Umbilical cord (tissue), 2 donors: Measurements from ENCODE around the gene UBP1. TPM values are rescaled to one million over a fixed set of nuclear protein-coding genes. Genes with fewer than 3 reads are reported as not detected.
A peak's percentile ranks its signal among the peaks of the same experiment; 100 is the strongest.
"Not testable (repeated sequence)": the region's sequence is repeated elsewhere in the genome, so short reads cannot be mapped to it uniquely, and the experiment has no call there.

Experiments used
- DNase-seq: peaks from one replicate; pipeline ENCODE4 v3.0.0-alpha.2; 2015; ENCODE audit warnings: low spot score
- total RNA-seq: library from RNA; depleted of rRNA; stranded (reverse); fragments of >200 nt; gene quantifications from one replicate; pipeline ENCODE4 v1.2.3, GENCODE V29; 2014; ENCODE audit warnings: low replicate concordance; ENCODE audit not compliant: insufficient read depth

The UBP1 gene
- total RNA-seq, 1 donor from 2014 or later: 28.4 TPM

- no peak for DNase-seq
Measured at GRCh38 chr3:33391255-33391995, 48.8 kb downstream of the UBP1 start.

GRCh38 chr3:33389908-33390307, 50.3 kb downstream of the UBP1 start:
- DNase-seq: no peak

- peak; percentile 12 for DNase-seq
Measured at GRCh38 chr3:33388374-33389100, 51.7 kb downstream of the UBP1 start.

- DNase-seq: no peak
Measured at GRCh38 chr3:33386631-33387030, 53.6 kb downstream of the UBP1 start.

GRCh38 chr3:33385423-33385822, 54.8 kb downstream of the UBP1 start:
- DNase-seq: no peak

GRCh38 chr3:33383951-33384350, 56.3 kb downstream of the UBP1 start:
- DNase-seq: no peak

- DNase-seq: no peak
Measured at GRCh38 chr3:33380653-33381052, 59.6 kb downstream of the UBP1 start.

- no peak for DNase-seq
Measured at GRCh38 chr3:33377931-33378330, 62.3 kb downstream of the UBP1 start.

GRCh38 chr3:33377489-33377888, 62.7 kb downstream of the UBP1 start:
- DNase-seq: no peak

- DNase-seq: no peak
Measured at GRCh38 chr3:33373082-33373437, 67.1 kb downstream of the UBP1 start.

- peak; percentile 34 for DNase-seq
Measured at GRCh38 chr3:33372218-33373081, 67.8 kb downstream of the UBP1 start.

- no peak for DNase-seq
Measured at GRCh38 chr3:33364531-33365128, 75.6 kb downstream of the UBP1 start.

- DNase-seq: no peak
Measured at GRCh38 chr3:33364060-33364459, 76.1 kb downstream of the UBP1 start.

- DNase-seq: no peak
Measured at GRCh38 chr3:33363113-33363800, 76.9 kb downstream of the UBP1 start.

- DNase-seq: no peak
Measured at GRCh38 chr3:33360136-33360825, 79.9 kb downstream of the UBP1 start.

GRCh38 chr3:33358172-33358781, 81.9 kb downstream of the UBP1 start:
- no peak for DNase-seq

GRCh38 chr3:33355611-33356010, 84.6 kb downstream of the UBP1 start:
- DNase-seq: peak; percentile 25

GRCh38 chr3:33339758-33340157, 100.4 kb downstream of the UBP1 start:
- DNase-seq: no peak

GRCh38 chr3:33338936-33339465, 101.2 kb downstream of the UBP1 start:
- DNase-seq: not testable (repeated sequence)
